GM18505 (cell line): ENCODE data around the gene NEK9.

Source experiments
- ATAC-seq: cut with Tn5 transposase; IDR thresholded peaks from one replicate; pipeline ENCODE4 v1.9.1; 2021; ENCODE audit not compliant: unreplicated experiment
- POLR2A ChIP-seq: IDR thresholded peaks from 4 replicates; pipeline ENCODE4 v1.6.1; 2011; ENCODE audit warnings: borderline replicate concordance; ENCODE audit not compliant: insufficient read depth, insufficient read length; ENCODE audit errors: extremely low read depth

The NEK9 gene

DNA sequence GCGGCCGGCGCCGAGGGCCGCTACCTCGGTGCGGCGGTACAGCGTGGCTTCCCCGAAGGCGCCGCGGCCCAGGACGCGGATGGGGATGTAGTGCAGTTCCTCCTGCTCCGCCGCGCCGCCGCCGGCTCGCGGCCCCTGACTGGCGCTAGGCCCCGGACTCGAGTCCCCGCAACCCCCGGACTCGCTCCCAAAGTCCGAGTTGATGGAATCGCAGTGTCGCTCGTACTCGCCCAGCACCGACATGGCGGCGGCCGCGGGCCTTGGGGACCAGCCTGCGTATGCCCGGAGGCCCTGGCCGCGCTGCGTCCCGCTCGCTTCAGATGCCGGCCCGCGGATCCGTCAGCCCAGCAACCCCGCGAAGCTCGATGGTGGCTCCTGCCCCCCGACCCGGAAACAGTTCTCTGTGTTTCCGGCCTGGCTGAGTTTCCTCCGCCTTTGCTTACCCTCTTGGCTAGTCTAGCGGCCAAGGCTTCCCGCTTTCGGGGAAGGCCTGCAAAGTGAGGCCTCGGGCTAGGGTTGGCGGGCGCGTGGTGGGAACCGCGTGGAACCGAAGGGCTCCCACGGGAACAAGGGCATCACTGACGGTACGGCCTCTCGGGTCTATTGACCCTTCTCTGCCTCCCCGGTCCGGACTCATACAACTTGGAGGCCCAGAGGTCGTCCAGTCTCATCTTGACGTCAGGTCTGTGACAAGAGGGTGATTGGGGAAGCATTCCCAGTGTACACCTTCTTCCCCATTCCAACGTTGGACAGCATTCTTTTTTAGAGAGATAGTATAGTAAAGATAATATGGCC lies at the start of gene NEK9:
TSS of gene NEK9 (minus strand) at position 370 of the 795 bp plus-strand sequence. CDS start at position 243, 127 bp downstream.
- peak; percentile 93 for TF ChIP-seq POLR2A
- peak; percentile 82 for ATAC-seq

- peak; percentile 71 for ATAC-seq
Measured at GRCh38 chr14:75176142-75176820, 49.4 kb upstream of the NEK9 start, which contains the start of gene TMED10. TSS of gene TMED10 (minus strand) at chr14:75176612. CDS start at chr14:75176579, 33 bp downstream.

GRCh38 chr14:75175677-75176141 lies 48.9 kb upstream of the NEK9 start:
- TF ChIP-seq POLR2A: no peak
- ATAC-seq: peak; percentile 7

More at GRCh38 chr14:75176142-75176820, 49.4 kb upstream of the NEK9 start, which contains the start of gene TMED10:
- TF ChIP-seq POLR2A: peak; percentile 78

DNA sequence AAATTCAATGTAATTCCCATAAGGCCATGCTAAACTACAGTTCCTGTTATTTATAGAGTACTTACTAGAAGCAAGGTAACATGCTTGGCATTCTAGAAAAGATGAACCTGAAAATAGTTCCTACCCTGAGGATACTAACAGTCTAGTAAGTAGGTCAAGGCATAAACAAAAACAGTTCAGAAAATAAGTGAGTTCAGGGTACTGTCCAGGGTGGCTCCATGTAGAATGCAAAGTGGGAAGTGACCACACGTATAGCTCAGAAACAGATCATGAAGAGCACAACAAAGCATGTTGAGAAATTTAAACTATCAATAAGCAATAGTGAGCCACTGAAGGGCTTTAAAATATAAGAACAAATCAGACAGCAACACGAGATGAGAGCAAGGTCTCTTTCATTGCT lies 47.2 kb upstream of the NEK9 start:
- no peak for ATAC-seq
- TF ChIP-seq POLR2A: no peak

DNA sequence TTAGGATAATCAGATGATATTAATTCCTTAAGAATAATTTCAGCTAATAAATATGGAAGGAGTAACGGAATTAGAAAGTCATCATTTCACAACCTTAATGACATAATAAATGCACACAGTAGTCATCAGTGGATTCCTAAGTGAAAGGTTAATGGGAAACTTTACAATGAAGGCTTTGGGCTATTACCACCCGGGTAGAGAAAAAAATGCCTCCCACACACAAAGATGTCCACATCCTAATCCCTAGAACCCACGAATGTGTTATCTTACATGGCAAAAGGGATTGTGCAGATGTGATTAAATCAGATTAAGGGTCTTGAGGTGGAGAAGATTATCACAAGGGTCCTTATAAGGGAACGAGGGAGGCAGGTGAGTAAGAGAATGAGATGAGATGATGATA lies 43.9 kb upstream of the NEK9 start:
- TF ChIP-seq POLR2A: no peak
- no peak for ATAC-seq

DNA sequence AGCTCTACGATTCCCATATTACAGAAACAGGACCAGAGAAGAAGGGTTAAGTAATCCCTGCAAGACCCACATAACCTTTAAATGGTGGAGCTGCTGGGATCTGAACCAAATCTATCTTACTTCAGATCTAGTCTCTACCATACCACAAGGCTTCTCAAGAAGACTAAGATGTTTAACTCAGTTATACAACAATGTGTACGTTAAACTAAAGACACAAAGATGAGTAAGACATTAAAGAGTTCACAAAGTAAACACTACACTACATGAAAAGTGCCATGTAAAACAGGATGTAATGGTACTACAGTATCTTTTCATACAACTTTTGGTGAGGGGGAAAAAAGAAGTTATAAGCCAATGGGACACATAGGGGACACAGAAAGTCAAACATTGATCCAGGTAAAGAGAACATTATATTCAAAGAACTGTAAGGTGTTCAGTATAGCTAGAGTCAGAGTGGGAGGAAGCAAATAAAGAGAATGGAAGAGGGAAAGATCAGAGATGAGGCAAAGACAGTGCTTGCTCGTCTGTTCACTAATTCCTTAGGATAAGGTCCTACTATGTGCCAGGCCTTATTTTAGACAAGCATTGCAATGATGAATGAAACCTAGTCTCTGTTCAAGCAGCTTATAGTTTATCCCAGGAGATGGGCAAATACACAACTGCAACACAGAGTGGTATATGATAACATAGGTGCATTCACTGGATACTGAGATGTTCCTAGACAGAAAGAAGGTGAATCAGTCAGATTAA lies 41.9 kb upstream of the NEK9 start:
- TF ChIP-seq POLR2A: no peak
- ATAC-seq: no peak

GRCh38 chr14:75167325-75167724 lies 40.5 kb upstream of the NEK9 start:
- no peak for ATAC-seq

DNA sequence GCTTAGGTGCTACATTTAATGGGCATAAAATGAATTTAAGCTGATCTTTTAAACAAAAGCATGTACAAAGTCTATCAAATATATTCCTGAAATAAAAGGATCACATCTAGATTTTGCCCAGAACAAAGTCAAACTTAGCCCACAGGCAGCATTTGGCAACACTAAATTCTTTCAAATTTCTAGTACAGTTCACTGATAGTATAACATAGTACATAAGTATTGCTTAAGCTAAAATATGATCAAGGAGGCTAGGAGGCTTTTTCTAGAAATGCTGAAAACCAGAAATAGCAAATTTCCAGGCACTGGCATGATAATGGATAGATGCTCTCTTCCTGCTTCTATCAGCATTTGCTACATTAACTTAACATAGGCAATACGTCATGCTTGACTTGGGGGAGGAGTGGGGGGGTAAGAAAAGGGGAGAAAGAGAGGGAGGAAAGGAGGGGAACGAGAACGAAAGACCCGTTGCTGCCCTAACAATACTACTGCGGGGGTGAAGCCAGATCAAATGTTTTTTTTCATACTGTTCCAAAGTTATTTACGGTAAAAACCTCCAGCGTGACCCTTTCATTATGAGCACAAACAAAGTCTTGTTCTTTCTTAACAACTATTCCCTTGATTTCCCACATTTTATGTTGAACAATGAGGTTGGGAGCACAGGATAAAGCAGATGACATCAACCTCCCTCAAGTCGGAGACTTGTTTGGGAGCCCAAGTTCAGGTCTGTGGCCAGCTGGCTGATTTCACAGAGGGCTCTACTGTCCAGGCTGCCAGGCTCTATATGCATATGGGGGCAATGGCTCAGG lies 38.9 kb upstream of the NEK9 start:
- TF ChIP-seq POLR2A: no peak
- no peak for ATAC-seq

More at GRCh38 chr14:75167325-75167724, 40.5 kb upstream of the NEK9 start:
- TF ChIP-seq POLR2A: no peak

GRCh38 chr14:75164809-75165208 lies 38.0 kb upstream of the NEK9 start:
- no peak for TF ChIP-seq POLR2A
- ATAC-seq: no peak

DNA sequence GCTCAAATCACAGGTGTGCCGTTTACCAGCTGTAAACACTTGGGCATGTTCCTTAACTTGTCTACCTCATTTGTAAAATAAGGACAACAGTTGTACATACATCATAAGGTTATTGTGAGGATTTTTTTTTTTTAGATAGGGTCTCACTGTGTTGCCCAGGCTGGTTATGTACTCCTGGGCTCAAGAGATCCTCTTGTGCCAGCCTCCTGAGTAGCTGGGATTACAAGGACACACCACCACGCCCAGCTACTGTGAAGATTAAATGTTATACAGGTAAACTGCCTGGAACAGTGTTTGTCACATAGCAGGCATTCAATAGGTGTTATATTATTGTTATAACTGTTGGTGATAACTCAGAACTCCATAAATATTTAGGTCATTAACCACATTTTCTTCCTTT lies 36.8 kb upstream of the NEK9 start:
- TF ChIP-seq POLR2A: no peak
- no peak for ATAC-seq

DNA sequence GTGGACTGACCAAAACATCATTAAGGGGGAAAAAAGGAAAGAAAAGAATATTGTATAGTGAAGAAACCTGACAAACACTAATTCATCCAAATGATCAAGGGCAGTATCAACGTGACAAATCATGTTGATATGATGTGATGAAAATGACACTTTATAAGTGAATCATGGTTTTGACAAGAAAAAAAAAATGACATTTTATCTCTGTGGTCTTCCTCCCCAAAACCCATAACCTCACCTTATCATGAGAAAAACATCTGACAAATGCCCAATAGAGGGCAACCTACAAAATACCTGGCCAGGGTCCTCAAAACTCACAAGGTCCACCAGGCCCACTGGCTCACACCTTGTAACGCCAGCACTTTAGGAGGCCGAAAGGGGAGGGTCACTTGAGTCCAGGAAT lies 35.8 kb upstream of the NEK9 start:
- no peak for ATAC-seq
- no peak for TF ChIP-seq POLR2A

GRCh38 chr14:75158843-75159614 lies 32.2 kb upstream of the NEK9 start:
- ATAC-seq: no peak
- no peak for TF ChIP-seq POLR2A
